Measurements from ENCODE around the gene GALNT2.

The GALNT2 gene

GRCh38 chr1:230128569-230129285 is 61.7 kb downstream of the GALNT2 start:
- no peak for DNase-seq (ENCODE audit: low read depth in 2 of 2)

GRCh38 chr1:230129341-230129740 is 62.3 kb downstream of the GALNT2 start:
- DNase-seq (ENCODE audit: low read depth in 2 of 2) = no peak

GRCh38 chr1:230130172-230130944 is 63.3 kb downstream of the GALNT2 start:
- DNase-seq (ENCODE audit: low read depth in 2 of 2) = no peak

GRCh38 chr1:230131457-230131856 is 64.4 kb downstream of the GALNT2 start:
- no peak for DNase-seq (ENCODE audit: low read depth in 2 of 2)

- DNase-seq (ENCODE audit: low read depth in 2 of 2) = no peak
Observed at GRCh38 chr1:230132758-230133157, 65.7 kb downstream of the GALNT2 start.

GRCh38 chr1:230135726-230136125 is 68.7 kb downstream of the GALNT2 start:
- DNase-seq (ENCODE audit: low read depth in 2 of 2) = no peak

- no peak for DNase-seq (ENCODE audit: low read depth in 2 of 2)
Observed at GRCh38 chr1:230136453-230137336, 69.7 kb downstream of the GALNT2 start.

GRCh38 chr1:230137337-230137815 is 70.3 kb downstream of the GALNT2 start:
- DNase-seq (ENCODE audit: low read depth in 2 of 2) = no peak

- DNase-seq (ENCODE audit: low read depth in 2 of 2) = no peak
Observed at GRCh38 chr1:230138561-230139239, 71.7 kb downstream of the GALNT2 start.

GRCh38 chr1:230139315-230139714 is 72.3 kb downstream of the GALNT2 start:
- no peak for DNase-seq (ENCODE audit: low read depth in 2 of 2)

GRCh38 chr1:230139741-230140140 is 72.7 kb downstream of the GALNT2 start:
- no peak for DNase-seq (ENCODE audit: low read depth in 2 of 2)

- DNase-seq (ENCODE audit: low read depth in 2 of 2) = no peak
Observed at GRCh38 chr1:230140221-230141020, 73.4 kb downstream of the GALNT2 start.

GRCh38 chr1:230141021-230141648 is 74.1 kb downstream of the GALNT2 start:
- no peak for DNase-seq (ENCODE audit: low read depth in 2 of 2)

- DNase-seq (ENCODE audit: low read depth in 2 of 2) = no peak
Observed at GRCh38 chr1:230141797-230142607, 75.0 kb downstream of the GALNT2 start.

- no peak for DNase-seq (ENCODE audit: low read depth in 2 of 2)
Observed at GRCh38 chr1:230142608-230143210, 75.7 kb downstream of the GALNT2 start.

GRCh38 chr1:230143534-230143933 is 76.5 kb downstream of the GALNT2 start:
- DNase-seq (ENCODE audit: low read depth in 2 of 2) = no peak

GRCh38 chr1:230144010-230144614 is 77.1 kb downstream of the GALNT2 start:
- no peak for DNase-seq (ENCODE audit: low read depth in 2 of 2)

GRCh38 chr1:230144758-230145504 is 77.9 kb downstream of the GALNT2 start:
- DNase-seq (ENCODE audit: low read depth in 2 of 2) = no peak

Measured in stimulated activated CD4-positive, alpha-beta T cell treated with anti-CD3 and anti-CD28 coated beads, Interleukin-1b, Interleukin-23, amount 100 ng/mL, for 1 hour (primary cell).